GM12891 (cell line): ENCODE data around the gene PRDX3.

Source experiments
- PAX5 ChIP-seq: IDR thresholded peaks from 2 replicates; pipeline ENCODE4 v1.6.1; 2011; ENCODE audit warnings: low read length, moderate library complexity, mild to moderate bottlenecking; ENCODE audit not compliant: insufficient read depth, severe bottlenecking
- POLR2A ChIP-seq: IDR thresholded peaks from 2 replicates; pipeline ENCODE4 v1.6.1; 2011; ENCODE audit warnings: low read depth, low read length, control low read depth
- POLR2AphosphoS5 ChIP-seq: IDR thresholded peaks from 2 replicates; pipeline ENCODE4 v1.6.1; 2011; ENCODE audit warnings: low read depth, low read length, control low read depth

GRCh38 chr10:119203006-119203405 lies 24.4 kb upstream of the PRDX3 start:
- no peak for TF ChIP-seq PAX5
- no peak for TF ChIP-seq POLR2AphosphoS5
- TF ChIP-seq POLR2A: no peak
